ENCODE measurements around the gene GFRA4.

Gene GFRA4

DNA sequence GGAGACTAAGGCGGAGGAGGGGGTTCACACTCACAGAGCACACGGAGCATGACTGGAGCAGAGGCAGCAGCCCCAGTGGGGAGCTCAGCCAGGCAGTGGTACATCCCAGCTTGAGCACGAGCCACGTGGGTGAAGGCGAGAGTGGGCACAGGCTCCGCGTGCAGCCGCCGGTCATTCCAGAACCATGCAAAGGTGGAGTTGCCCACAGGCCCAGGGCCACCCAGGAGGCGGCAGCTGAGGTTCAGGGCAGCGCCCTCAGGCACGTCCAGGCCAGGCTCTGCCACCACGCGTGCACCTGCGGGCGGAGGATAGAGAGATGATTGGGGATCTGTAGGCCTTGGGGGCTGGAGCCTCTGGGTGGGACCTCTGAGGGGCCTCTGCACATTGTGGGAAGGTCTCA lies 28.1 kb upstream of the GFRA4 start:
- Histone ChIP-seq H3K27me3 (ENCODE audit: insufficient read depth, low read length, poor library complexity, severe bottlenecking) (no peaks in the 10 kb centered on the region), H3K9me2 (replicated peaks; ENCODE audit: low read depth, low read length) (no peaks in the 10 kb centered on the region), H2AFZ (ENCODE audit: low read length) (no peak overlapping the region), H3F3A (ENCODE audit: low read depth) (no peaks in the 10 kb centered on the region), H3K9ac (ENCODE audit: low read depth, low read length, poor library complexity, severe bottlenecking) (no peak overlapping the region), H3K9me3 (ENCODE audit: insufficient read depth, low read depth, low read length) (no peaks in the 10 kb centered on the region), H3K4me3 (ENCODE audit: low read length, poor library complexity, severe bottlenecking) (no peak overlapping the region), H4K20me1 (ENCODE audit: insufficient read depth, low read length, poor library complexity, severe bottlenecking) (no peaks in the 10 kb centered on the region), H3K4me1 (ENCODE audit: insufficient read depth, low read length, poor library complexity, severe bottlenecking) (no peaks in the 10 kb centered on the region), H3K4me2 (ENCODE audit: low read depth, low read length, poor library complexity, severe bottlenecking) (no peak overlapping the region), H3K36me3 (ENCODE audit: insufficient read depth, low read length) (no peaks in the 10 kb centered on the region), H3K79me2 (ENCODE audit: insufficient read depth, low read length) (no peaks in the 10 kb centered on the region)
- TF ChIP-seq EZH2phosphoT487 (IDR thresholded peaks at IDR 0.05; ENCODE audit: borderline replicate concordance), result no peak
- TF ChIP-seq, protein P1, sequence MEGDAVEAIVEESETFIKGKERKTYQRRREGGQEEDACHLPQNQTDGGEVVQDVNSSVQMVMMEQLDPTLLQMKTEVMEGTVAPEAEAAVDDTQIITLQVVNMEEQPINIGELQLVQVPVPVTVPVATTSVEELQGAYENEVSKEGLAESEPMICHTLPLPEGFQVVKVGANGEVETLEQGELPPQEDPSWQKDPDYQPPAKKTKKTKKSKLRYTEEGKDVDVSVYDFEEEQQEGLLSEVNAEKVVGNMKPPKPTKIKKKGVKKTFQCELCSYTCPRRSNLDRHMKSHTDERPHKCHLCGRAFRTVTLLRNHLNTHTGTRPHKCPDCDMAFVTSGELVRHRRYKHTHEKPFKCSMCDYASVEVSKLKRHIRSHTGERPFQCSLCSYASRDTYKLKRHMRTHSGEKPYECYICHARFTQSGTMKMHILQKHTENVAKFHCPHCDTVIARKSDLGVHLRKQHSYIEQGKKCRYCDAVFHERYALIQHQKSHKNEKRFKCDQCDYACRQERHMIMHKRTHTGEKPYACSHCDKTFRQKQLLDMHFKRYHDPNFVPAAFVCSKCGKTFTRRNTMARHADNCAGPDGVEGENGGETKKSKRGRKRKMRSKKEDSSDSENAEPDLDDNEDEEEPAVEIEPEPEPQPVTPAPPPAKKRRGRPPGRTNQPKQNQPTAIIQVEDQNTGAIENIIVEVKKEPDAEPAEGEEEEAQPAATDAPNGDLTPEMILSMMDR (conservative IDR thresholded peaks at IDR 0.05; ENCODE audit: low read length), result no peak

GRCh38 chr20:3690413-3690812 lies 27.2 kb upstream of the GFRA4 start:
- Histone ChIP-seq H3K4me3 (ENCODE audit: low read length, poor library complexity, severe bottlenecking) (no peak overlapping the region), H3K27me3 (ENCODE audit: insufficient read depth, low read length, poor library complexity, severe bottlenecking) (no peaks in the 10 kb centered on the region), H3K79me2 (ENCODE audit: insufficient read depth, low read length) (no peaks in the 10 kb centered on the region), H3K9ac (ENCODE audit: low read depth, low read length, poor library complexity, severe bottlenecking) (no peak overlapping the region), H3K36me3 (ENCODE audit: insufficient read depth, low read length) (no peaks in the 10 kb centered on the region), H3K9me2 (replicated peaks; ENCODE audit: low read depth, low read length) (no peaks in the 10 kb centered on the region), H3F3A (ENCODE audit: low read depth) (no peaks in the 10 kb centered on the region), H4K20me1 (ENCODE audit: insufficient read depth, low read length, poor library complexity, severe bottlenecking) (no peaks in the 10 kb centered on the region), H2AFZ (ENCODE audit: low read length) (no peak overlapping the region), H3K9me3 (ENCODE audit: insufficient read depth, low read depth, low read length) (no peaks in the 10 kb centered on the region), H3K4me2 (ENCODE audit: low read depth, low read length, poor library complexity, severe bottlenecking) (no peak overlapping the region), H3K4me1 (ENCODE audit: insufficient read depth, low read length, poor library complexity, severe bottlenecking) (no peaks in the 10 kb centered on the region)
- TF ChIP-seq, protein P1 (conservative IDR thresholded peaks at IDR 0.05; ENCODE audit: low read length), result no peak
- no peak for TF ChIP-seq EZH2phosphoT487 (IDR thresholded peaks at IDR 0.05; ENCODE audit: borderline replicate concordance)

DNA sequence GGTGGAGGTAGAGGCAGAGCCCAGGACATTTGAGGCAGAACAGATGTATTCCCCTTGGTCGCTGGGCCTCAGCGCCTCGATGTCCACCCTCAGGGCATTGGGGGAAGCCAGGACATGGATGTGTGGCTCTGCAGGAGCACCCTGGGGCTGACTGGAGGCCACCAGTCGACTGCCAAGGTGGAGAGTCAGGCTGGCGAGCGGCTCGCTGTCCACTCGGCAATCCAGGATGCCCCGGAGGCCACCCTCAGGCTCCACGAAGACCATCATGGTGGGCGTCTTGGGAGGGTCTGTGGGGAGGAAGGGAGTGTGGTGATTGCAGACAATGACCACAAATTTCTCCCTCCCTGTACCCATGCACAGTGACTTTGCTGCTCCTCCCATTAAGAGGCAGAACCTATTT lies 26.8 kb upstream of the GFRA4 start:
- Histone ChIP-seq H3F3A (ENCODE audit: low read depth) (no peaks in the 10 kb centered on the region), H3K4me2 (ENCODE audit: low read depth, low read length, poor library complexity, severe bottlenecking) (no peak overlapping the region), H3K4me1 (ENCODE audit: insufficient read depth, low read length, poor library complexity, severe bottlenecking) (no peaks in the 10 kb centered on the region), H3K79me2 (ENCODE audit: insufficient read depth, low read length) (no peaks in the 10 kb centered on the region), H3K9ac (ENCODE audit: low read depth, low read length, poor library complexity, severe bottlenecking) (no peak overlapping the region), H3K9me3 (ENCODE audit: insufficient read depth, low read depth, low read length) (no peaks in the 10 kb centered on the region), H2AFZ (ENCODE audit: low read length) (no peak overlapping the region), H3K4me3 (ENCODE audit: low read length, poor library complexity, severe bottlenecking) (no peak overlapping the region), H4K20me1 (ENCODE audit: insufficient read depth, low read length, poor library complexity, severe bottlenecking) (no peaks in the 10 kb centered on the region), H3K9me2 (replicated peaks; ENCODE audit: low read depth, low read length) (no peaks in the 10 kb centered on the region), H3K27me3 (ENCODE audit: insufficient read depth, low read length, poor library complexity, severe bottlenecking) (no peaks in the 10 kb centered on the region), H3K36me3 (ENCODE audit: insufficient read depth, low read length) (no peaks in the 10 kb centered on the region)
- TF ChIP-seq, protein P1 (conservative IDR thresholded peaks at IDR 0.05; ENCODE audit: low read length), result no peak
- TF ChIP-seq EZH2phosphoT487 (IDR thresholded peaks at IDR 0.05; ENCODE audit: borderline replicate concordance), result no peak

All from Loucy (cell line).